Testis (tissue), 3 donors: ENCODE results near the gene TRIM27. TPM values are rescaled to one million over a fixed set of nuclear protein-coding genes. Genes with fewer than 3 reads are reported as not detected.
"Not testable (repeated sequence)": the region's sequence is repeated elsewhere in the genome, so short reads cannot be mapped to it uniquely, and the experiment has no call there.

Experiments used
- DNase-seq: peaks from one replicate; pipeline ENCODE4 v3.0.0-alpha.2; 2019
- H3K27ac ChIP-seq, 2 donors: fragments of 200-600 bp; sonication (generic); one replicate each; pipeline ENCODE4 v1.5.1; 2019
- H3K27me3 ChIP-seq: fragments of 200-600 bp; sonication (generic); one replicate; pipeline ENCODE4 v1.5.1; 2019
- H3K36me3 ChIP-seq: fragments of 200-600 bp; sonication (generic); one replicate; pipeline ENCODE4 v1.5.1; 2017; ENCODE audit warnings: low read depth; ENCODE audit errors: missing control alignments
- H3K4me1 ChIP-seq: fragments of 200-600 bp; sonication (generic); one replicate; pipeline ENCODE4 v1.5.1; 2019
- H3K4me3 ChIP-seq, 2 donors: fragments of 200-600 bp; sonication (generic); one replicate each; pipeline ENCODE4 v1.5.1; 2017 to 2019
- H3K9me3 ChIP-seq: fragments of 200-600 bp; sonication (generic); one replicate; pipeline ENCODE4 v1.5.1; 2017
- POLR2A ChIP-seq: fragments of 450-650 bp; IDR thresholded peaks from one replicate; pipeline ENCODE4 v1.6.1; 2017; ENCODE audit warnings: antibody characterized with exemption, mild to moderate bottlenecking, moderate library complexity
- WGBS, 2 donors: methylation state at CpG; one replicate each; pipeline ENCODE4 v1.1.5; 2018; 5-methylcytosine and 5-hydroxymethylcytosine counted together
- intact Hi-C: fragments of 100-400 bp; cut with DNase I; formaldehyde crosslinking; loops from one replicate; pipeline ENCODE4 v1.15.1; 2023; ENCODE audit warnings: low total_unique reads
- polyA plus RNA-seq: library from polyadenylated mRNA; stranded (reverse); fragments of 350-450 nt; fragmentation: Illumina TruSeq; extraction: RNeasy Lipid Tissue Mini Kit (QIAGEN cat#74804); gene quantifications from one replicate; pipeline ENCODE4 v1.2.3, GENCODE V29; 2014; ENCODE audit warnings: low read depth, low replicate concordance; ENCODE audit not compliant: insufficient read depth
- total RNA-seq, 2 donors: library from RNA; depleted of rRNA; stranded (reverse); fragments of >200 nt; gene quantifications; one replicate each; pipeline ENCODE4 v1.2.3, GENCODE V29; 2016
- TF ChIP-seq, protein P1 (sequence below), 3 experiments: fragments of 450-650 bp in 2 of 3; fragments of 200-600 bp in 1 of 3; sonication (generic) in 1 of 3; IDR thresholded peaks; one replicate each; pipeline ENCODE4 v1.5.1; 2016 to 2019; ENCODE audit warnings: antibody characterized with exemption in 3 of 3, mild to moderate bottlenecking in 2 of 3, moderate library complexity in 1 of 3

The TRIM27 gene
- total and polyA plus RNA-seq, 3 donors from 2014 or later = 29.8 to 81.2 (median 61.4) TPM

DNA sequence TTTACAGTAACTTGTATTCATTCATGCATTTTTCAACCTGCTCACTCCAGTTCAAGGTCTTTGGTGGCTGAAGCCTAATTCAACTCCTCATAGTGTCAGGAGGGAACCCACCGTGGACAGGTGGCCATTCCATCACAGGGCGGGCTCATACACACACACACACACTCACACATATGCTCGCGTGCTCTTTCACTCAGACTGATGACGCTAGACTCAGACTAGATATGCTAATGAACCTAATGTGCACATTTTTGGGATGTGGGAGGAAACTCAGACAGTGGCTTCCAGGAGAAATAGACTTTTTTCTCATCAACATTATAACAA lies 56.7 kb downstream of the TRIM27 start:
- intact Hi-C loops = no loop called here

GRCh38 chr6:28866205-28867085 lies 57.3 kb downstream of the TRIM27 start:
- H3K36me3 ChIP-seq, H3K4me1 ChIP-seq, H3K27me3 ChIP-seq, intact Hi-C loops, H3K9me3 ChIP-seq: not testable (repeated sequence)
- Histone ChIP-seq H3K27ac (peak overlapping the region; percentile 89 to 92), H3K4me3 (peak overlapping the region; percentile 55 to 83)
- DNase-seq = peak; percentile 81
- 1 to 8% methylated on average over 15 to 47 of the region's 60 CpGs for WGBS, 2 donors

More for the DNA sequence above, 56.7 kb downstream of the TRIM27 start:
- Histone ChIP-seq H3K4me1 (peaks cover 3% of the 10 kb centered on the region), H3K27ac (peak overlapping the region; percentile 89 to 92), H3K27me3 (no peaks in the 10 kb centered on the region), H3K36me3 (no peaks in the 10 kb centered on the region), H3K9me3 (no peaks in the 10 kb centered on the region), H3K4me3 (peak overlapping the region; percentile 55 to 83)
- TF ChIP-seq, protein P1, sequence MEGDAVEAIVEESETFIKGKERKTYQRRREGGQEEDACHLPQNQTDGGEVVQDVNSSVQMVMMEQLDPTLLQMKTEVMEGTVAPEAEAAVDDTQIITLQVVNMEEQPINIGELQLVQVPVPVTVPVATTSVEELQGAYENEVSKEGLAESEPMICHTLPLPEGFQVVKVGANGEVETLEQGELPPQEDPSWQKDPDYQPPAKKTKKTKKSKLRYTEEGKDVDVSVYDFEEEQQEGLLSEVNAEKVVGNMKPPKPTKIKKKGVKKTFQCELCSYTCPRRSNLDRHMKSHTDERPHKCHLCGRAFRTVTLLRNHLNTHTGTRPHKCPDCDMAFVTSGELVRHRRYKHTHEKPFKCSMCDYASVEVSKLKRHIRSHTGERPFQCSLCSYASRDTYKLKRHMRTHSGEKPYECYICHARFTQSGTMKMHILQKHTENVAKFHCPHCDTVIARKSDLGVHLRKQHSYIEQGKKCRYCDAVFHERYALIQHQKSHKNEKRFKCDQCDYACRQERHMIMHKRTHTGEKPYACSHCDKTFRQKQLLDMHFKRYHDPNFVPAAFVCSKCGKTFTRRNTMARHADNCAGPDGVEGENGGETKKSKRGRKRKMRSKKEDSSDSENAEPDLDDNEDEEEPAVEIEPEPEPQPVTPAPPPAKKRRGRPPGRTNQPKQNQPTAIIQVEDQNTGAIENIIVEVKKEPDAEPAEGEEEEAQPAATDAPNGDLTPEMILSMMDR (IDR thresholded peaks at IDR 0.05) = no peak
- TF ChIP-seq POLR2A = no peak
- WGBS, 2 donors = 5 to 10% methylated on average over 5 of the region's 5 CpGs
- peak; percentile 55 for DNase-seq

GRCh38 chr6:28865401-28866204 lies 58.2 kb downstream of the TRIM27 start:
- H3K27me3 ChIP-seq = no peaks in the 10 kb centered on the region
- peak overlapping the region in 1 of 2 donors; percentile 83 for H3K4me3 ChIP-seq
- DNase-seq = peak; percentile 94
- 53 to 65% methylated on average over 25 of the region's 25 CpGs for WGBS, 2 donors
- peak overlapping the region; percentile 89 to 92 for H3K27ac ChIP-seq
- TF ChIP-seq, protein P1 (IDR thresholded peaks at IDR 0.05) = peak in 1 of 3 experiments; percentile 2
- peak; percentile 39 for TF ChIP-seq POLR2A
- no peaks in the 10 kb centered on the region for H3K9me3 ChIP-seq
- H3K4me1 ChIP-seq = peaks cover 3% of the 10 kb centered on the region
- H3K36me3 ChIP-seq = no peaks in the 10 kb centered on the region
- intact Hi-C loops = no loop called here

GRCh38 chr6:28864326-28864923 lies 59.4 kb downstream of the TRIM27 start:
- TF ChIP-seq POLR2A = no peak
- TF ChIP-seq, protein P1 (IDR thresholded peaks at IDR 0.05) = no peak
- WGBS, 2 donors = 23 to 24% methylated on average over 25 of the region's 25 CpGs
- Histone ChIP-seq H3K27ac (peak overlapping the region; percentile 71 to 79), H3K9me3 (no peaks in the 10 kb centered on the region), H3K36me3 (no peaks in the 10 kb centered on the region), H3K27me3 (no peaks in the 10 kb centered on the region), H3K4me1 (peaks cover 3% of the 10 kb centered on the region), H3K4me3 (peak overlapping the region; percentile 73 to 83)
- intact Hi-C loops = no loop called here
- DNase-seq = no peak
